ENCODE data around the gene NPHP1.
A peak's percentile ranks its signal among the peaks of the same experiment; 100 is the strongest.

NPHP1 gene

GRCh38 chr2:110173523-110173922 is 31.3 kb downstream of the NPHP1 start:
- TF ChIP-seq, protein P1, sequence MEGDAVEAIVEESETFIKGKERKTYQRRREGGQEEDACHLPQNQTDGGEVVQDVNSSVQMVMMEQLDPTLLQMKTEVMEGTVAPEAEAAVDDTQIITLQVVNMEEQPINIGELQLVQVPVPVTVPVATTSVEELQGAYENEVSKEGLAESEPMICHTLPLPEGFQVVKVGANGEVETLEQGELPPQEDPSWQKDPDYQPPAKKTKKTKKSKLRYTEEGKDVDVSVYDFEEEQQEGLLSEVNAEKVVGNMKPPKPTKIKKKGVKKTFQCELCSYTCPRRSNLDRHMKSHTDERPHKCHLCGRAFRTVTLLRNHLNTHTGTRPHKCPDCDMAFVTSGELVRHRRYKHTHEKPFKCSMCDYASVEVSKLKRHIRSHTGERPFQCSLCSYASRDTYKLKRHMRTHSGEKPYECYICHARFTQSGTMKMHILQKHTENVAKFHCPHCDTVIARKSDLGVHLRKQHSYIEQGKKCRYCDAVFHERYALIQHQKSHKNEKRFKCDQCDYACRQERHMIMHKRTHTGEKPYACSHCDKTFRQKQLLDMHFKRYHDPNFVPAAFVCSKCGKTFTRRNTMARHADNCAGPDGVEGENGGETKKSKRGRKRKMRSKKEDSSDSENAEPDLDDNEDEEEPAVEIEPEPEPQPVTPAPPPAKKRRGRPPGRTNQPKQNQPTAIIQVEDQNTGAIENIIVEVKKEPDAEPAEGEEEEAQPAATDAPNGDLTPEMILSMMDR (IDR thresholded peaks at IDR 0.05): no peak

DNA sequence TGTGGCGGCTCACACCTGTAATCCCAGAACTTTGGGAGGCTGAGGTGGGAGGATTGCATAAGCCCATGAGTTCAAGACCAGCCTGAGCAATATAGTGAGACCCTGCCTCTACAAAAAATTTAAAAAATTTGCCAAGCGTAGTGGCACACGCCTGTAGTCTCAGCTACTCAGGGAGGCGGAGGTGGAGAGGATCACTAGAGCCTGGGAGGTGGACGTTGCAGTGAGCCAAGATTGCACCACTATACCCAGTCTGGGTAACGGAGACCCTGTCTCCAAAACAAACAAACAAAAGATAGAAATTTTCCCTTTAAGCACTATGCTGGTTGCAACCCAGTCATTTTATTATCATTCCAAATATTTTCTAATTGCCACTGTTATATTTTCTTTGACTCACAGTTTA is 32.3 kb downstream of the NPHP1 start:
- TF ChIP-seq, protein P1 (IDR thresholded peaks at IDR 0.05): no peak

DNA sequence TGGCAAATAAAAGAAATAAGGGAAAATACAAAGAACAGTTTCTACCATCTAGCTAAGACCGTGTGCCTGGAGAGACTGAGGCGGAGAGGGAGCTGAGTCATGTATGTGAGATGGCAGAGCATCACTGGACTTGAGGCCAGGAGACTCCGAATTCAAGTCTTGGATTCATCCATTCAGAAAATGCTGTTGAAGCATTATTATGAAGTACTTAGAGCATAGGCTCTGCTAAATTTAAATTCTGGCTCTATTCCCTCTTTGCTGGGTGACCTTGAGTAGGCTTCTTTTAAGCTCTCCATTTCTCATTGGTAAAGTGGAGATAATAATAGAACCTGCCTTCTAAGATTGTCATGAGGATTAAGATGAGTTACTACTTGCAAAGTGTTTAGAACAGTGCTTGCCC is 34.7 kb downstream of the NPHP1 start:
- TF ChIP-seq, protein P1 (IDR thresholded peaks at IDR 0.05): no peak

DNA sequence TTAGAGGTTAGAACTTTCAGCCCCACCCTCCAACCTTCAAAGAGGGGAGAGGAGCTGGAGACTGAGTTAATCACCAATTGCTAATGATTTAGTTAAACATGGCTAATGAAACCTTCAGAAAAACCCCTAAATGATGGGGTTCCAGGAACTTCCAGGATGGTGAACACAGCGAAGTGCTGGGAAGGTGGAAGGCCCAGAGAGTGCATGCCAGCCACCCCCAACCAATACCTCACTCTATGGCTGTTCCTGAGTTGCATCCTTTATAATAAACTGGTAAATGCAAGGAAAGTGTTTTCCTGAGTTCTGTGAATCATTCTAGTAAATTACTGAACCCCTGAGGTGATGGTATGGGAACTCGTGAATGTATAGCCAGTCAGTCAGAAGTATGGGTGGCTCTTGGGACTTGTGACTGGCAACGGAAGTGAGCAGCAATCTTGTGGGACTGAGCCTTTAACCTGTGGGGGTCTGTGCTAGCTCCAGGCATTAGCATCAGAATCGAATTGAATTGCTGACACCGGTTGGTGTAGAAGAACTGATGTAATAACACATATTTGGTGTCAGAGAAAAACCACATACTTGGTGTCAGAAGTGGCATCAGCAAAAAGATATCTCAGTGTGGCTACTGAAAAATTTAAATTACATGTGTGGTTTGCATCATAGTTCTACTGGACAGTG is 37.4 kb downstream of the NPHP1 start:
- TF ChIP-seq, protein P1 (IDR thresholded peaks at IDR 0.05): no peak

DNA sequence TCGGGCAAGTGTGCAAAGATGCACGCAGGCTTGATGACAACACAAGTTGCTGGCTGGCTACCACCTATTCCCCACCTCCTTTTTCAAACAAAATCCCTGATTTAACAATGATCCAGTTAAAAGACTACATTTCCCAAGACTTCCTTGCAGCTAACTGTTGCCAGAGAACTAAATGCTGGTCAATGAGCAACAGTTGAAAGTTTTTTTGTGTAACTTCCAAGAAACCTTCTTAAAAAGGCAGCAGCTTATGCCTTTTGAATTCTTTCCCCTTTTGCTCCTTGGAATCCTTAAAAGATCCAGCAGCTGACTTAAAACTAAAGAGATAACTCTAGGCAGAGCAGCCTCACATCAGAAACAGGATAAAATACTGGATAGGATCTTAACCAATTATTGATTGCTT is 38.5 kb downstream of the NPHP1 start:
- TF ChIP-seq, protein P1 (IDR thresholded peaks at IDR 0.05): no peak

GRCh38 chr2:110157153-110157793 is 47.5 kb downstream of the NPHP1 start:
- TF ChIP-seq, protein P1 (IDR thresholded peaks at IDR 0.05): peak; percentile 87

DNA sequence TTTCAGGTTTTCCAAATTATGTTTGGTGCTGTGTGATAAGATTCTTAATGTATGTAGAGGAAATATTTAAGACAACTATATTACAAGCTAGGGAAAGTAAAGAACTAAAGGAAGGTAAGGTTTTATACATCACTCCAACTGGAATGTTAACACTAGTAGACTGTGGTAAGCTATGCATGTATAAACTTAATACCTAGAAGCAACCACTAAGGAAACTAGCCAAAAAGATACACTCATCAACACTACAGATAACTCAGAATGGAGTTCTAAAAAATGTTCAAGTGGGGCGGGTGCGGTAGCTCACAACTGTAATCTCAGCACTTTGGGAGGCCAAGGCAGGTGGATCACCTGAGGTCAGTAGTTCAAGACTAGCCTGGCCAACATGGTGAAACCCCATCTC is 51.4 kb downstream of the NPHP1 start:
- TF ChIP-seq, protein P1 (IDR thresholded peaks at IDR 0.05): no peak
